Measurements from ENCODE around the gene CMBL. TPM values are rescaled to one million over a fixed set of nuclear protein-coding genes. Genes with fewer than 3 reads are reported as not detected.
"Not testable (repeated sequence)": the region's sequence is repeated elsewhere in the genome, so short reads cannot be mapped to it uniquely, and the experiment has no call there.

The CMBL gene
- not detected for polyA plus RNA-seq (ENCODE audit: low read depth in 6 of 6)

DNA sequence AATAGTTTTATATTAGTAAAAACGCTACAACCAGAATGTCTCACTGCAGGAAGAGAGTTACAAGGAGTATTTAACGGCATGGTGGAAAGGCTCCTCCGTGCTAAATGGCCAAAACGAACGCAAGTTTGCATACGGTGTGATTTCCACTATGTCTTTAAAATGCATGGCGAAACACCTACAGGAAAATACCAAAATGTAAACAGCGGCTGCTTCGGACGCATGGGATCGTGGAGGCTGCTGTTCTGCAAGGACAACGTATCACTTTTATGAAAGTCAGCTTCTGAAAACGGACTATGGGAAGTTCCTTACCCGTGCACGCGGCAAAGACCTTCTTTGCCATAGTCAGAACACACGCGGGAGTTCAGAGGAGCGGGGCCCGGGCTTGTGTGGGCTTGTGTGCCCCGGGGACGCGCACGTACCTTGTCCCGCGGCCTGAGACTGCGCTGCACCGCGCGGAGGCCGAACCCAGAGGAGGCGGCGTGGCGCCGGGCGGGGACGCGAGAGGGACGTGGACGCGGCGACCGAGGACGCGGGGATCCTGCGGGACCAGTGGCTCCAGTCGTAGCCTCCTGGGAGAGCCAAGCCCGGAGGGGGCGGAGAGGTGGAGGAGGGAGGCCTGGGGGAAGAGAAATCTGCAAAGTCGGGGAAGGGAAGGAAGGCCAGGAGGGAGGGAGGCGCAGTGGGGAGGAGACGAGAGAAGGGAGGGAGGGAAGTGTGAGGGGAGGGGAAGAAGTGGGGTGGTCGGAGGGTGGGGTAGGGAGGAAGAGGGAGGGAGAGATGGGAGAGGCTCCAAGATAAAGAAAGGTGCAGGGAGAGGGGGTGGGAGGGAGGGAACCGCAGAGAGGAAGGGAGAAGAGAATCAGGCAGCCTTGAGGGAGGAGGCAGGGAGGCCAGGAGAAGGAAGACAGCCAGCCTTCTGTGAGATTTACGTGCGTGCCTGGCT lies at the start of gene CMBL:
CMBL (minus strand) TSS at position 697 of the 943 bp plus-strand sequence. CDS start 17,140 bp downstream, outside the sequence.
- H3K4me1 Mint-ChIP-seq, result peaks cover 7 to 10% (median 7%) of the 10 kb centered on the region in 3 donors
- no peak within 1 kb of the TSS for H3K27ac Mint-ChIP-seq
- peak within 1 kb of the TSS; percentile 48 to 89 (median 87) for H3K4me3 Mint-ChIP-seq
- no peaks in the 10 kb centered on the region for H3K9me3 Mint-ChIP-seq
- DNase-seq, result peak; percentile 7
- ATAC-seq (ENCODE audit: low read depth in 2 of 2), result peak; percentile 79 to 80
- H3K36me3 Mint-ChIP-seq, result peaks cover 0 to 8% of the 10 kb centered on the region in 2 donors
- H3K27me3 Mint-ChIP-seq, result peaks cover 20 to 53% (median 37%) of the 10 kb centered on the region in 3 donors

- Mint-ChIP-seq H3K27me3 (no peaks in the 10 kb centered on the region), H3K4me1 (peaks cover 37 to 57% (median 50%) of the 10 kb centered on the region in 3 donors), H3K27ac (peak overlapping the region; percentile 97 to 100 (median 99)), H3K9me3 (no peaks in the 10 kb centered on the region), H3K4me3 (peak overlapping the region; percentile 93 to 100 (median 99)), H3K36me3 (no peaks in the 10 kb centered on the region)
- ATAC-seq (ENCODE audit: low read depth in 2 of 2), result peak; percentile 9 to 21
- DNase-seq, result peak; percentile 69
Measured at GRCh38 chr5:10355071-10355889, 47.6 kb upstream of the CMBL start.

- Mint-ChIP-seq H3K36me3 (no peaks in the 10 kb centered on the region), H3K4me1 (peaks cover 32 to 49% (median 42%) of the 10 kb centered on the region in 3 donors), H3K27me3 (no peaks in the 10 kb centered on the region), H3K9me3 (no peaks in the 10 kb centered on the region), H3K4me3 (peak overlapping the region; percentile 93 to 100 (median 99)), H3K27ac (peak overlapping the region; percentile 97 to 100 (median 99))
- DNase-seq, result peak; percentile 55
- peak; percentile 5 to 6 for ATAC-seq (ENCODE audit: low read depth in 2 of 2)
Measured at GRCh38 chr5:10354048-10354872, 46.6 kb upstream of the CMBL start.

DNA sequence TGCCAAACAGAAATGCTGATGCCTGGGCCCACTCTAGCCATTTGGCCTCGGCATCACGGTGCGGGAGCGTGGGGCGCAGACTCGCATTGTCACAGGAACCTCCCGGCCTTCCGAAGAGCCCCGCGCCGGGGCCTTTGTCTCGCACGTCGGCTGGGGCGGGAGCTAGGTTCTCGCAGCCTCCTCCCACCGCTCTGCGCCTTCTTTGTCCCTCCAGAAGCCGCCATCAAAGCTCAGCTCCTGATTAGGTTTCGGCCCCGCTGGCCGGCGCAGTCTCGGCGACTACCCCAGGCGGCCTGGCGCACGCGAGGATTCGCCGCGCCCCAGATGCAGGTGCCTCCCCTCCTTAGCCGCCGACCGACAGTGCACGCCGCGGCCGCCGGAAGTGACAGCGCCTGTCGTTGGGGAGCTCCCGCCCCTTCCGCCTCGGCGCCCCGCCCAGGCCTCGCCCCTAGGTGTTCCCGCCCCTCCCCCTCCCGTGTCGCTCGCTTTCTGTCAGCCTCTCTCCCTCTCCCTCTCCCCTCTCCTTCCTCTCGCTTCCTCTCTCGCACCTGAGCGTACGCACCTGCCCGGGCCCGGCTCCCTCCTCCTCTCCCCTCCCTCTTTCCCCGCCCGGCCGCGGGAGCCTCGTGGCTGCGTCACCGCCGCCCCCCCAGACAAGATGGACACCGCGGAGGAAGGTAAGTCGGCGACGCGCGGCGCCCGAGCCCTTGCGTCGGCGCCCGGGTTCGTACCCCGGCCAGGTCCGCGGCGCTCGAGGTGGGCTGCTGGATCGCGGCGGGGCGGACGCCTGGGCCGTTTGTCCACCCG lies 45.7 kb upstream of the CMBL start, which contains the start of gene MARCHF6:
MARCHF6 (plus strand) TSS at position 455 of the 807 bp plus-strand sequence; CDS start at position 659, 204 bp downstream.
- H3K4me1 Mint-ChIP-seq, result peaks cover 29 to 47% (median 42%) of the 10 kb centered on the region in 3 donors
- no peaks in the 10 kb centered on the region for H3K36me3 Mint-ChIP-seq
- peak within 1 kb of the TSS; percentile 97 to 100 (median 99) for H3K27ac Mint-ChIP-seq

GRCh38 chr5:10352430-10353240 lies 44.9 kb upstream of the CMBL start:
- H3K27ac Mint-ChIP-seq, result peak overlapping the region; percentile 95 to 98 (median 97)
- ATAC-seq (ENCODE audit: low read depth in 2 of 2) (peak; percentile 48 to 54), DNase-seq (peak; percentile 76)
- H3K36me3 Mint-ChIP-seq, result no peaks in the 10 kb centered on the region
- no peaks in the 10 kb centered on the region for H3K27me3 Mint-ChIP-seq
- H3K9me3 Mint-ChIP-seq, result no peaks in the 10 kb centered on the region
- peaks cover 22 to 41% (median 35%) of the 10 kb centered on the region in 3 donors for H3K4me1 Mint-ChIP-seq
- peak overlapping the region; percentile 79 to 100 (median 93) for H3K4me3 Mint-ChIP-seq

More for the DNA sequence above, 45.7 kb upstream of the CMBL start, which contains the start of gene MARCHF6:
- peak within 1 kb of the TSS; percentile 93 to 100 (median 99) for H3K4me3 Mint-ChIP-seq
- DNase-seq, result peak; percentile 92
- H3K27me3 Mint-ChIP-seq, result no peaks in the 10 kb centered on the region
- ATAC-seq (ENCODE audit: low read depth in 2 of 2), result peak; percentile 80 to 82
- H3K9me3 Mint-ChIP-seq, result no peaks in the 10 kb centered on the region

- Mint-ChIP-seq H3K9me3 (no peaks in the 10 kb centered on the region), H3K36me3 (no peaks in the 10 kb centered on the region), H3K27ac (peak overlapping the region in 5 of 6 donors; percentile 49 to 98 (median 91)), H3K4me1 (peaks cover 19 to 34% (median 31%) of the 10 kb centered on the region in 3 donors), H3K27me3 (no peaks in the 10 kb centered on the region), H3K4me3 (peak overlapping the region in 6 of 8 donors; percentile 64 to 100 (median 92))
- ATAC-seq (ENCODE audit: low read depth in 2 of 2), result no peak
- DNase-seq, result no peak
Measured at GRCh38 chr5:10351919-10352318, 44.2 kb upstream of the CMBL start.

DNA sequence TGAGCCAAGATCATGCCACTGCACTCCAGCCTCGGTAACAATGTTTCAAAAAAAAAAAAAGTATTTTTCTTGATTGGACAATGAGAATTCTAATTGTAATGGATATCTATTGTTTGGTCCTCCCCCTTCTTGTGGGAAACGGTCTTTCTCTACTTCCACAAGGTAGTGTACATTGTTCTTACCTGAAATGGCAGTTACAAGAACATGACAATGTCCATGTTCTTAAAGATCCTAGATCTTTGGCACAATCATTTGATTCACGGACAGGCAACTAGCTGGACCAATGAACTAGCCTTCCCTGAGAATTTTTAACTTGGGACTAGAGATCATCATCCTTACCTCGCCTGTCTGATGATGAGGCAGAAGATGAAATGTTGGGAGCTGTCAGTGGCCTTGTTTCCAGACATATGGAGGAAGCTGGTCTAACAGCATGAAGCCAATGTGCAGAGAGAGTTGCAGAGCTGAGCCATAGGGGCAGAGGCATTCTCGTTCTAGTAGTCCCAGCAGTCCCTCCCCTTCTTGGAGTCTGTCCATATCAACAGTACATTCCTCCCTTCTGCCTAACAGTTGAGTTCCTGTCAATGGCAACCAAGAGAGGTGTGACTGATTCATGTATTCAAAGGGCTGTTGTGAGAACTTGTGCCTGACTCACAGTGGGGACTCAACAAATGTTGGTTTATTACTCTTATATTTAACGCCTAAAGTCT lies 43.6 kb upstream of the CMBL start:
- Mint-ChIP-seq H3K36me3 (no peaks in the 10 kb centered on the region), H3K4me1 (peaks cover 15 to 31% (median 29%) of the 10 kb centered on the region in 3 donors), H3K27me3 (no peaks in the 10 kb centered on the region), H3K4me3 (peak overlapping the region in 3 of 8 donors; percentile 21 to 93 (median 33)), H3K27ac (peak overlapping the region in 2 of 6 donors; percentile 22 to 49), H3K9me3 (no peaks in the 10 kb centered on the region)
- DNase-seq, result no peak
- no peak for ATAC-seq (ENCODE audit: low read depth in 2 of 2)

- peaks cover 5 to 14% (median 14%) of the 10 kb centered on the region in 3 donors for H3K4me1 Mint-ChIP-seq
- no peak overlapping the region for H3K27ac Mint-ChIP-seq
- H3K4me3 Mint-ChIP-seq, result no peak overlapping the region
Measured at GRCh38 chr5:10348258-10348657, 40.6 kb upstream of the CMBL start.

DNA sequence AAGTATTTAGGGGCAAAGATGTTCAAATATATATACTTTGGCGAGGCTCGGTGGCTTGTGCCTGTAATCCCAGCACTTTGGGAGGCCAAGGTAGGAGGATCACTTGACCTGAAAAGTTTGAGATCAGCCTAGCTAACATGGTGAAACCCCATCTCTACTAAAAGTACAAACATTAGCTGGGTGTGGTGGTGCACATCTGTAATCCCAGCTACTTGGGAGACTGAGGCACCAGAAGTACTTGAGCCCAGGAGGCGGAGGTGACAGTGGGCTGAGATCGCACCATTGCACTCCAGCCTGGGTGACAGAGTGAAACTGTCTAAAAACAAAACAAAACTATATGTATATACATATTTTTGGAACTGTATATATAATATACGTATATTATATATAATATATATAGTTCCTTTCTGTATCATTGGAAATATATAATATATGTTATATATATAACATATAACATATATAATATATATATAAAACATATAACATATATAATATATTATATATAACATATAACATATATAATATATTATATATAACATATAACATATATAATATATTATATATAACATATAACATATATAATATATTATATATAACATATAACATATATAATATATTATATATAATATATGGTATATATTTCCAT lies 36.9 kb upstream of the CMBL start:
- not testable (repeated sequence) for H3K27ac Mint-ChIP-seq; H3K27me3 Mint-ChIP-seq; DNase-seq; H3K9me3 Mint-ChIP-seq; H3K36me3 Mint-ChIP-seq; ATAC-seq (ENCODE audit: low read depth in 2 of 2); H3K4me1 Mint-ChIP-seq; H3K4me3 Mint-ChIP-seq

More at GRCh38 chr5:10348258-10348657, 40.6 kb upstream of the CMBL start:
- no peak for DNase-seq
- Mint-ChIP-seq H3K27me3 (no peaks in the 10 kb centered on the region), H3K36me3 (no peaks in the 10 kb centered on the region), H3K9me3 (no peaks in the 10 kb centered on the region)
- ATAC-seq (ENCODE audit: low read depth in 2 of 2), result no peak

GRCh38 chr5:10343486-10343885 lies 35.8 kb upstream of the CMBL start:
- no peaks in the 10 kb centered on the region for H3K4me1 Mint-ChIP-seq
- no peak for DNase-seq
- no peak overlapping the region for H3K27ac Mint-ChIP-seq
- H3K27me3 Mint-ChIP-seq, result peaks cover 0 to 5% (median 0%) of the 10 kb centered on the region in 3 donors
- no peak for ATAC-seq (ENCODE audit: low read depth in 2 of 2)
- H3K9me3 Mint-ChIP-seq, result no peaks in the 10 kb centered on the region
- no peak overlapping the region for H3K4me3 Mint-ChIP-seq
- H3K36me3 Mint-ChIP-seq, result no peaks in the 10 kb centered on the region

Measured in naive B cell (primary cell).